Suprapubic skin (tissue), 4 donors: ENCODE measurements around the gene DIAPH2.

Experiments
- CTCF ChIP-seq, 2 donors: fragments of 200-600 bp in 1 of 2; fragments of 450-650 bp in 1 of 2; sonication (generic) in 1 of 2; IDR thresholded peaks; one replicate each; pipeline ENCODE4 v1.5.1; 2016 to 2019; ENCODE audit warnings: antibody characterized with exemption in 2 of 2, mild to moderate bottlenecking in 1 of 2, moderate library complexity in 1 of 2
- EP300 ChIP-seq: sonication (generic); formaldehyde crosslinking; IDR thresholded peaks from one replicate; pipeline ENCODE4 v1.6.1; 2017; ENCODE audit warnings: antibody characterized with exemption
- POLR2AphosphoS5 ChIP-seq, 3 donors: sonication (generic); formaldehyde crosslinking; IDR thresholded peaks; one replicate each; pipeline ENCODE4 v1.6.1; 2017; ENCODE audit warnings: antibody characterized with exemption in 3 of 3

DNA sequence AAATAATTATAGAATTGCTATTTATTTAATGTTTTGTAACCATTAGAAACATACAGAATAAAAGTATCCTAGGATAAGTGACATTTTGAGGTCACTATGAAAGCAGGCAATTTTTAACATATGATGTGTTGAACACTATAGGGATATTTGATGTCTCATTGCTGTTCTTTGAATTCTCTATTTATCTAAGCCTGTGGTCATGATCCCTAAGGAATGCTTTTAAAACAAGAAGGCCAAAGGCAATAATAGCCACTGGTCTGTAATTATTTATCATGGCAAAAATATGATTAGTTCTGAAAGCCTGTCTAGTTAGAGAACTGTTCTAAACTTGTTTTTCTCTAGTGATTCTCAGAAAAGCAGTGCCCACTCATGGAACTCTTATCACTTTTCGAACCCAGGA lies 385.7 kb downstream of the DIAPH2 start:
- no peak for TF ChIP-seq CTCF (IDR thresholded peaks at IDR 0.05)
- TF ChIP-seq EP300, result no peak
- TF ChIP-seq POLR2AphosphoS5 (IDR thresholded peaks at IDR 0.05), result no peak
